Left colon (tissue), 2 donors: ENCODE data around the gene SLC10A7. TPM values are rescaled to one million over a fixed set of nuclear protein-coding genes. Genes with fewer than 3 reads are reported as not detected.
A peak's percentile ranks its signal among the peaks of the same experiment; 100 is the strongest.

Source experiments
- ATAC-seq: fragments of 200-7000 bp; cut with Tn5 transposase; one replicate; pipeline ENCODE4 v1.9.1; 2020; ENCODE audit warnings: mild to moderate bottlenecking, moderate library complexity
- DNase-seq, 2 donors: peaks; one replicate each; pipeline ENCODE4 v3.0.0-alpha.2; 2020
- intact Hi-C, 2 donors: fragments of 100-400 bp; cut with DNase I in 1 of 2; cut with micrococcal nuclease in 1 of 2; formaldehyde crosslinking; loops; one replicate each; pipeline versions ENCODE4 v1.11.2 to v1.14.0; 2022; cut with DNase I, micrococcal nuclease
- total RNA-seq, 2 donors: library from RNA; stranded (reverse); fragmentation: NEBNext Ultra II Directional; extraction: Animal tissue kit (Norgen Biotek cat#: 25700); gene quantifications; one replicate each; pipeline ENCODE4 v1.2.1, GENCODE V29; 2021
- donor health status: DM: no; HTN: no; CAD: no.
- donor health status: DM: yes; HTN: yes; CAD: no.

Gene SLC10A7
- total RNA-seq, 2 donors from 2014 or later, result 16.8 to 17.0 TPM

- intact Hi-C loops, result no loop called here
- DNase-seq (no peak), ATAC-seq (no peak)
Observed at GRCh38 chr4:146247356-146247755, 274.4 kb downstream of the SLC10A7 start.

- intact Hi-C loops, result no loop called here
- ATAC-seq, result no peak
Observed at GRCh38 chr4:146246381-146246780, 275.4 kb downstream of the SLC10A7 start.

GRCh38 chr4:146245850-146246249 lies 275.9 kb downstream of the SLC10A7 start:
- no peak for ATAC-seq
- no peak for DNase-seq
- intact Hi-C loops, result no loop called here

More at GRCh38 chr4:146246381-146246780, 275.4 kb downstream of the SLC10A7 start:
- DNase-seq, result no peak

- DNase-seq, result peak in 1 of 2 donors; percentile 41
- intact Hi-C loops, result no loop called here
- peak; percentile 55 for ATAC-seq
Observed at GRCh38 chr4:146245246-146245645, 276.5 kb downstream of the SLC10A7 start.

- no peak for ATAC-seq
- intact Hi-C loops, result no loop called here
- no peak for DNase-seq
Observed at GRCh38 chr4:146244496-146244895, 277.2 kb downstream of the SLC10A7 start.

- DNase-seq, result no peak
- ATAC-seq, result no peak
- intact Hi-C loops, result no loop called here
Observed at GRCh38 chr4:146243883-146244277, 277.9 kb downstream of the SLC10A7 start.

- ATAC-seq (no peak), DNase-seq (peak in 1 of 2 donors; percentile 26)
- intact Hi-C loops, result no loop called here
Observed at GRCh38 chr4:146243141-146243882, 278.4 kb downstream of the SLC10A7 start.

- no peak for ATAC-seq
- DNase-seq, result no peak
- intact Hi-C loops, result no loop called here
Observed at GRCh38 chr4:146238107-146238506, 283.6 kb downstream of the SLC10A7 start.

- DNase-seq (no peak), ATAC-seq (no peak)
- intact Hi-C loops, result no loop called here
Observed at GRCh38 chr4:146237092-146237491, 284.6 kb downstream of the SLC10A7 start.

GRCh38 chr4:146236216-146236615 lies 285.5 kb downstream of the SLC10A7 start:
- ATAC-seq (no peak), DNase-seq (no peak)
- intact Hi-C loops, result no loop called here

GRCh38 chr4:146235654-146236177 lies 286.0 kb downstream of the SLC10A7 start:
- ATAC-seq (no peak), DNase-seq (no peak)
- intact Hi-C loops, result no loop called here

GRCh38 chr4:146232131-146232722 lies 289.5 kb downstream of the SLC10A7 start:
- intact Hi-C loops, result no loop called here
- no peak for DNase-seq
- ATAC-seq, result peak; percentile 80

GRCh38 chr4:146229406-146229805 lies 292.3 kb downstream of the SLC10A7 start:
- ATAC-seq (no peak), DNase-seq (no peak)
- intact Hi-C loops, result no loop called here

GRCh38 chr4:146224326-146224966 lies 297.3 kb downstream of the SLC10A7 start:
- DNase-seq (no peak), ATAC-seq (no peak)
- intact Hi-C loops, result no loop called here

GRCh38 chr4:146222313-146222712 lies 299.4 kb downstream of the SLC10A7 start:
- DNase-seq (no peak), ATAC-seq (no peak)
- intact Hi-C loops, result no loop called here

GRCh38 chr4:146214238-146214637 lies 307.5 kb downstream of the SLC10A7 start, which contains the start of gene REELD1:
REELD1 (plus strand) TSS chr4:146214538; CDS start chr4:146216953, 2,415 bp downstream.
- intact Hi-C loops, result no loop called here
- no peak for ATAC-seq
- DNase-seq, result no peak

GRCh38 chr4:146212781-146213180 lies 309.0 kb downstream of the SLC10A7 start:
- ATAC-seq, result no peak
- intact Hi-C loops, result no loop called here
- no peak for DNase-seq

GRCh38 chr4:146211440-146211839 lies 310.3 kb downstream of the SLC10A7 start:
- DNase-seq (no peak), ATAC-seq (no peak)
- intact Hi-C loops, result no loop called here

- intact Hi-C loops, result no loop called here
- no peak for DNase-seq
- ATAC-seq, result no peak
Observed at GRCh38 chr4:146210890-146211289, 310.9 kb downstream of the SLC10A7 start.

- no peak for DNase-seq
- ATAC-seq, result no peak
- intact Hi-C loops, result no loop called here
Observed at GRCh38 chr4:146207410-146207809, 314.3 kb downstream of the SLC10A7 start.
